KOPT-K1 (cell line): ENCODE measurements around the gene DIPK2B.

Experiments used
- H3K27ac ChIP-seq: fragments of 200-600 bp; sonication (generic); 2 replicates; pipeline ENCODE4 v1.5.1; 2016; ENCODE audit warnings: antibody characterized with exemption, mild to moderate bottlenecking, low read depth, low read length; ENCODE audit not compliant: poor library complexity, severe bottlenecking
- H3K36me3 ChIP-seq: fragments of 200-600 bp; sonication (generic); 2 replicates; pipeline ENCODE4 v1.5.1; 2017; ENCODE audit warnings: antibody characterized with exemption, mild to moderate bottlenecking, low read length, moderate library complexity; ENCODE audit not compliant: insufficient read depth
- H3K9me3 ChIP-seq: fragments of 200-600 bp; sonication (generic); 2 replicates; pipeline ENCODE4 v1.5.1; 2017; ENCODE audit warnings: antibody characterized with exemption, low read length, mild to moderate bottlenecking; ENCODE audit not compliant: insufficient read depth, poor library complexity, severe bottlenecking

DIPK2B gene

GRCh38 chrX:45200741-45201234, at the start of gene DIPK2B:
Gene DIPK2B, minus strand, starts transcription at chrX:45200876. Its CDS starts 50 bp downstream, at chrX:45200826.
- no peak within 1 kb of the TSS for H3K27ac ChIP-seq
- H3K9me3 ChIP-seq: no peaks in the 10 kb centered on the region

GRCh38 chrX:45240301-45240700, 39.6 kb upstream of the DIPK2B start:
- no peak overlapping the region for H3K27ac ChIP-seq
- no peaks in the 10 kb centered on the region for H3K9me3 ChIP-seq
- H3K36me3 ChIP-seq: no peaks in the 10 kb centered on the region

More at GRCh38 chrX:45200741-45201234, at the start of gene DIPK2B:
- H3K36me3 ChIP-seq: no peaks in the 10 kb centered on the region

GRCh38 chrX:45238489-45238888, 37.8 kb upstream of the DIPK2B start:
- Histone ChIP-seq H3K27ac (no peak overlapping the region), H3K9me3 (no peaks in the 10 kb centered on the region), H3K36me3 (no peaks in the 10 kb centered on the region)

- no peaks in the 10 kb centered on the region for H3K9me3 ChIP-seq
- H3K27ac ChIP-seq: no peak overlapping the region
- no peaks in the 10 kb centered on the region for H3K36me3 ChIP-seq
Measured at GRCh38 chrX:45233531-45233930, 32.9 kb upstream of the DIPK2B start.

- Histone ChIP-seq H3K36me3 (no peaks in the 10 kb centered on the region), H3K27ac (no peak overlapping the region), H3K9me3 (no peaks in the 10 kb centered on the region)
Measured at GRCh38 chrX:45232139-45232538, 31.5 kb upstream of the DIPK2B start.

- no peak overlapping the region for H3K27ac ChIP-seq
- no peaks in the 10 kb centered on the region for H3K36me3 ChIP-seq
- no peaks in the 10 kb centered on the region for H3K9me3 ChIP-seq
Measured at GRCh38 chrX:45230410-45230809, 29.7 kb upstream of the DIPK2B start.

GRCh38 chrX:45229348-45229747, 28.7 kb upstream of the DIPK2B start:
- Histone ChIP-seq H3K27ac (no peak overlapping the region), H3K9me3 (no peaks in the 10 kb centered on the region)

GRCh38 chrX:45228126-45228525, 27.4 kb upstream of the DIPK2B start:
- no peaks in the 10 kb centered on the region for H3K9me3 ChIP-seq
- H3K27ac ChIP-seq: no peak overlapping the region
- H3K36me3 ChIP-seq: no peaks in the 10 kb centered on the region

More at GRCh38 chrX:45229348-45229747, 28.7 kb upstream of the DIPK2B start:
- H3K36me3 ChIP-seq: no peaks in the 10 kb centered on the region

GRCh38 chrX:45208121-45208856, 7.6 kb upstream of the DIPK2B start:
- Histone ChIP-seq H3K36me3 (no peaks in the 10 kb centered on the region), H3K9me3 (no peaks in the 10 kb centered on the region), H3K27ac (no peak overlapping the region)

- H3K9me3 ChIP-seq: no peaks in the 10 kb centered on the region
- H3K36me3 ChIP-seq: no peaks in the 10 kb centered on the region
- no peak overlapping the region for H3K27ac ChIP-seq
Measured at GRCh38 chrX:45202171-45202570, 1.5 kb upstream of the DIPK2B start.

- Histone ChIP-seq H3K9me3 (no peaks in the 10 kb centered on the region), H3K36me3 (no peaks in the 10 kb centered on the region), H3K27ac (no peak overlapping the region)
Measured at GRCh38 chrX:45198706-45199105, 2.0 kb downstream of the DIPK2B start.

- H3K36me3 ChIP-seq: no peaks in the 10 kb centered on the region
- no peak overlapping the region for H3K27ac ChIP-seq
- H3K9me3 ChIP-seq: no peaks in the 10 kb centered on the region
Measured at GRCh38 chrX:45198301-45198700, 2.4 kb downstream of the DIPK2B start.

- no peak overlapping the region for H3K27ac ChIP-seq
- no peaks in the 10 kb centered on the region for H3K36me3 ChIP-seq
- H3K9me3 ChIP-seq: no peaks in the 10 kb centered on the region
Measured at GRCh38 chrX:45196701-45197100, 4.0 kb downstream of the DIPK2B start.

- Histone ChIP-seq H3K36me3 (no peaks in the 10 kb centered on the region), H3K27ac (no peak overlapping the region), H3K9me3 (no peaks in the 10 kb centered on the region)
Measured at GRCh38 chrX:45191820-45192409, 8.8 kb downstream of the DIPK2B start.

- Histone ChIP-seq H3K36me3 (no peaks in the 10 kb centered on the region), H3K27ac (no peak overlapping the region)
Measured at GRCh38 chrX:45191383-45191782, 9.3 kb downstream of the DIPK2B start.

GRCh38 chrX:45187731-45188130, 12.9 kb downstream of the DIPK2B start:
- Histone ChIP-seq H3K9me3 (no peaks in the 10 kb centered on the region), H3K36me3 (no peaks in the 10 kb centered on the region), H3K27ac (no peak overlapping the region)

More at GRCh38 chrX:45191383-45191782, 9.3 kb downstream of the DIPK2B start:
- H3K9me3 ChIP-seq: no peaks in the 10 kb centered on the region
